Prostate gland (tissue), 2 donors: ENCODE results near the gene KRTAP10-10.

Source experiments
- CTCF ChIP-seq, 4 experiments: fragments of 200-600 bp in 2 of 4; fragments of 450-650 bp in 2 of 4; sonication (generic) in 2 of 4; IDR thresholded peaks; 1 replicate in 3 of 4; 2 replicates in 1 of 4; pipeline ENCODE4 v1.5.1; 2016 to 2019; ENCODE audit warnings: antibody characterized with exemption in 4 of 4, mild to moderate bottlenecking in 2 of 4, moderate library complexity in 2 of 4
- POLR2A ChIP-seq: fragments of 450-650 bp; IDR thresholded peaks from one replicate; pipeline ENCODE4 v1.6.1; 2016; ENCODE audit warnings: antibody characterized with exemption, mild to moderate bottlenecking

GRCh38 chr21:44657635-44658540 is 20.7 kb downstream of the KRTAP10-10 start, which contains the start of gene KRTAP12-3:
- TF ChIP-seq CTCF (IDR thresholded peaks at IDR 0.05) = no peak
- TF ChIP-seq POLR2A = no peak
